Measurements from ENCODE around the gene FGGY.
"Not testable (repeated sequence)": the region's sequence is repeated elsewhere in the genome, so short reads cannot be mapped to it uniquely, and the experiment has no call there.

The FGGY gene

DNA sequence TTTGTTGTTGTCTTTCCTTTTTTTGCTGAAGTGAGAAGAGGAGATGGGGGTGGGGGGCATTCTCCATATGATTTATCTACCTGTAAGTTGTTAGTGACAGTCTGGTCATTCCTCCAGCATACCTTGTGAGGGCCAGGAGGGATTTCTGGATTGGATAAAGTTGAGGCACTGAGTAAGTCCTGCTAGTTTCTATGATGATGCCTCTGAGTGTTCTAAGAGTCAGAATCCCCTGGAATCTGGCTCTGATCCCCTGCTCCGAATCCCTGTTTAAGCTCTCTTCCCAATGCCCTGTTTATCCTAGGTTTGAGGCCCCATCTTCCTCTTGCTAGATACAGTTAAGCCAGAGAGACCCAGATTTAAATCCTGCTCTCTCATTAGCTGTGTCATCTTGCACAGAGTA lies 434.7 kb downstream of the FGGY start:
- H3K4me3 Mint-ChIP-seq: no peak overlapping the region
- no peak overlapping the region for H3K27ac Mint-ChIP-seq

GRCh38 chr1:59732214-59732955 lies 435.5 kb downstream of the FGGY start:
- Mint-ChIP-seq H3K4me3 (no peak overlapping the region), H3K27me3 (no peaks in the 10 kb centered on the region), H3K36me3 (peaks cover 9% of the 10 kb centered on the region), H3K9me3 (no peaks in the 10 kb centered on the region), H3K27ac (no peak overlapping the region), H3K4me1 (peaks cover 17% of the 10 kb centered on the region)

More for the DNA sequence above, 434.7 kb downstream of the FGGY start:
- Mint-ChIP-seq H3K9me3 (no peaks in the 10 kb centered on the region), H3K27me3 (no peaks in the 10 kb centered on the region), H3K36me3 (peaks cover 8% of the 10 kb centered on the region), H3K4me1 (peaks cover 17% of the 10 kb centered on the region)

DNA sequence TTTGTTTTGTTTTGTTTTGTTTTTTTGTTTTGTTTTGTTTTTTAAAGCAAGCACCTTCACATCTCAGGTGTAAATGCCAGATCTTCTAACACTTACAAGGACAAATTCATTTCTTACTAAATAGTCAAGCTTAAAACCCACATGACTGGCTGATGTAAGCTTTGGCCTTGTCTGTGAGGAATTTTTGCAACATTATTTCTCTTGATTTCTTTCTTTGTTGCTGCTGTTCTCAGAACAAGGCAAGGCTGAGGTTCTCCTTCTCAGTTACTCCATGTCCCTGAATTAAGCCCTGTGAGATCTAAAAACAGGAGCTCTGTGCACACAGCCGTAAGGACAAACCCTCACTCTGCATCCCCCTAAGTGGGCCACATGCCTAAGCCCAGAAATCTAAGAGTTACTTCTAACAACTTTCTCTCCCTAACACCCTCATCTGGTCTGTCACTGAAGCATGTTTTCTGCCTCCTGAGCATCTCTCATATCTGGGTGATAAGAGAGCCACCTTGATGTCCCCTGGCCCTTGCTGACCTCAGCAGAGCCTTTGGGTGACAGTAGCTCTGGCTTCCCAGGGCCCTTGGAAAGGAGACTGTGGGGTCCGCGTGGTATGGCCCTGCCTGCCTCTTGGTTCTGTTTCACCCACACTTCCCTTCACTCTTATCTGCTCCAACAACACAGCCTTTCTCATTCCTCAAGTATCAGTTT lies 436.7 kb downstream of the FGGY start:
- no peaks in the 10 kb centered on the region for H3K9me3 Mint-ChIP-seq
- no peak overlapping the region for H3K4me3 Mint-ChIP-seq
- peaks cover 9% of the 10 kb centered on the region for H3K36me3 Mint-ChIP-seq
- no peak overlapping the region for H3K27ac Mint-ChIP-seq
- H3K27me3 Mint-ChIP-seq: no peaks in the 10 kb centered on the region
- H3K4me1 Mint-ChIP-seq: peaks cover 17% of the 10 kb centered on the region

DNA sequence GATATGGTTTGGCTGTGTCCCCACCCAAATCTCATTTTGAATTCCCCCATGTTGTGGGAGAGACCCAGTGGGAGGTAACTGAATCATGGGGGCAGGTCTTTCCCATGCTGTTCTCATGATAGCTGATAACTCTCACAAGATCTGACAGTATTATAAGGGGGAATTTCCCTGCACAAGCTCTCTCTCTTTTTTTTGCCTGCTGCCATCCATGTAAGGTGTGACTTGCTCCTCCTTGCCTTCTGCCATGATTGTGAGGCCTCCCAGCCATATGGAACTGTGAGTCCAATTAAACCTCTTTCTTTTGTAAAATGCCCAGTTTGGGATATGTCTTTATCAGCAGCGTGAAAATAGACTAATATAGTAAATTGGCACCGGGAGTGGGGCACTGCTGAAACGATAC lies 439.0 kb downstream of the FGGY start:
- H3K27ac Mint-ChIP-seq, H3K4me3 Mint-ChIP-seq, H3K36me3 Mint-ChIP-seq, H3K9me3 Mint-ChIP-seq, H3K27me3 Mint-ChIP-seq: not testable (repeated sequence)
- H3K4me1 Mint-ChIP-seq: peaks cover 12% of the 10 kb centered on the region

- Mint-ChIP-seq H3K4me1 (peaks cover 4% of the 10 kb centered on the region), H3K27me3 (no peaks in the 10 kb centered on the region), H3K36me3 (peaks cover 9% of the 10 kb centered on the region), H3K9me3 (no peaks in the 10 kb centered on the region), H3K4me3 (no peak overlapping the region), H3K27ac (no peak overlapping the region)
Observed at GRCh38 chr1:59736744-59737143, 439.9 kb downstream of the FGGY start.

GRCh38 chr1:59737638-59738037 lies 440.7 kb downstream of the FGGY start:
- H3K4me1 Mint-ChIP-seq: no peaks in the 10 kb centered on the region
- H3K27me3 Mint-ChIP-seq: no peaks in the 10 kb centered on the region
- no peak overlapping the region for H3K27ac Mint-ChIP-seq
- H3K4me3 Mint-ChIP-seq: no peak overlapping the region
- H3K36me3 Mint-ChIP-seq: peaks cover 11% of the 10 kb centered on the region
- no peaks in the 10 kb centered on the region for H3K9me3 Mint-ChIP-seq

- no peak overlapping the region for H3K27ac Mint-ChIP-seq
- no peaks in the 10 kb centered on the region for H3K27me3 Mint-ChIP-seq
- H3K36me3 Mint-ChIP-seq: peaks cover 11% of the 10 kb centered on the region
- H3K9me3 Mint-ChIP-seq: no peaks in the 10 kb centered on the region
- H3K4me3 Mint-ChIP-seq: no peak overlapping the region
- no peaks in the 10 kb centered on the region for H3K4me1 Mint-ChIP-seq
Observed at GRCh38 chr1:59738152-59738551, 441.3 kb downstream of the FGGY start.

DNA sequence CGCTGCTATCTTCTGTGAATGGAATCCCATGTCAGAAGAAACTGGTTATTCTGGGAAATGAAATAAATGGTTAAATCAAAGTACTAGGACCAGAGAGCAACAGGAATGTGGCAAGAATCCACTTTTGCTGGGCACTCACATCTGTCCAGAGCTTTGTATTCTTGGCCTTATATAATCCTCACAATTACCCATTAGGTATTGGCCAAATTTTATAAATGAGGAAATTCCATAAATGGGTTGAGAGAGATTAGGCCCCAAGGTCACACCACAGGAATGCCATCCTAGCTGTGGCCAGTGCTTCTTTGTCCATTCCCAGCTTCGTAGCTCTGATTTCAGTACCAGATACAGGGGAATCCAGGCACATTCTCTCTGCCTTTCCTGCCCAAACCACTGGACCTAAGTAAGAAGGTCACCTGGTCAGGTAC lies 441.7 kb downstream of the FGGY start:
- Mint-ChIP-seq H3K36me3 (peaks cover 11% of the 10 kb centered on the region), H3K4me1 (no peaks in the 10 kb centered on the region), H3K4me3 (no peak overlapping the region), H3K27ac (no peak overlapping the region), H3K27me3 (no peaks in the 10 kb centered on the region), H3K9me3 (no peaks in the 10 kb centered on the region)

- Mint-ChIP-seq H3K36me3 (peaks cover 11% of the 10 kb centered on the region), H3K27me3 (no peaks in the 10 kb centered on the region), H3K9me3 (no peaks in the 10 kb centered on the region), H3K27ac (no peak overlapping the region), H3K4me1 (no peaks in the 10 kb centered on the region), H3K4me3 (no peak overlapping the region)
Observed at GRCh38 chr1:59739111-59739510, 442.2 kb downstream of the FGGY start.

GRCh38 chr1:59742526-59742925 lies 445.6 kb downstream of the FGGY start:
- no peaks in the 10 kb centered on the region for H3K9me3 Mint-ChIP-seq
- H3K4me3 Mint-ChIP-seq: no peak overlapping the region
- H3K27ac Mint-ChIP-seq: no peak overlapping the region
- H3K36me3 Mint-ChIP-seq: peaks cover 2% of the 10 kb centered on the region
- H3K27me3 Mint-ChIP-seq: no peaks in the 10 kb centered on the region
- no peaks in the 10 kb centered on the region for H3K4me1 Mint-ChIP-seq

DNA sequence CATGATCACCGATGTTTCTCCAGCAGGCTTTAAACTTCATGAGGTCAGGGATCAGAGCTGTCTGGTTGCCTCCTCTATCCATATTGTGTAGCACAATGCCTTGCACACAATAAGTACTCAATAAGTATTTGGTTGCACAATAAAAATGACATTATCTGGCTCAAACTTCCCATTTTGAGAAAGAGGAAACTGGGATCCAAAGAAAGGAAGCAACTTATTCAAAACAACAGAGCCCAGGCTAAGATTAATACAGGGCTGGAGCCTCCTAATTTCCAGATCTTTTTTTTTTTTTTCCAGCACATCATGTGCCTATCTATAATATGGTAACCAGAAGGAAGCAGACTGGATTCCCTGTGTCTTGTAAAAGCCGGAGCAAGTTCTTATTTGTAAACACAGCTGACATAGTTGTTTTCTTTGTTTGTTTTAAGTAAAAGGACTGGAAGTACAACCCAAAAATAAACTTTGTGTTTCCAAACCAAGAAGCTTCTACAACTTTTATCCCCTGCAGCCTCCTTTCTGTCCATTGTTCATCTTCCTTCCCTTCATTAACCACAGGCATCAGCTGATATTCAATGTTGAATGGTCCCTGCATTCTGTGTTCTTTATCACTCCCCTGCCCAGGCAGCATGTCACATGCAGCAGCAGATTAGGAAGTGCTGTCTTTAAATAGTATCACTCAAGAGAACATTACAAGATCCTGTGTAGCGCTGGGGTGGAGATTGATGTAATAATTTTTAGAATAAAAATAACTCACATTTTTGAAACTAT lies 446.6 kb downstream of the FGGY start:
- Mint-ChIP-seq H3K27me3 (no peaks in the 10 kb centered on the region), H3K9me3 (no peaks in the 10 kb centered on the region), H3K27ac (no peak overlapping the region), H3K36me3 (peaks cover 2% of the 10 kb centered on the region), H3K4me1 (no peaks in the 10 kb centered on the region), H3K4me3 (no peak overlapping the region)

GRCh38 chr1:59747420-59748024 lies 450.6 kb downstream of the FGGY start:
- Mint-ChIP-seq H3K4me1 (no peaks in the 10 kb centered on the region), H3K27me3 (no peaks in the 10 kb centered on the region), H3K27ac (no peak overlapping the region), H3K4me3 (no peak overlapping the region), H3K36me3 (no peaks in the 10 kb centered on the region), H3K9me3 (no peaks in the 10 kb centered on the region)

GRCh38 chr1:59748123-59748522 lies 451.2 kb downstream of the FGGY start:
- Mint-ChIP-seq H3K36me3 (no peaks in the 10 kb centered on the region), H3K4me1 (no peaks in the 10 kb centered on the region), H3K4me3 (no peak overlapping the region), H3K27ac (no peak overlapping the region), H3K9me3 (no peaks in the 10 kb centered on the region), H3K27me3 (no peaks in the 10 kb centered on the region)

GRCh38 chr1:59750328-59751003 lies 453.6 kb downstream of the FGGY start:
- Mint-ChIP-seq H3K27ac (no peak overlapping the region), H3K4me3 (no peak overlapping the region), H3K4me1 (no peaks in the 10 kb centered on the region), H3K27me3 (no peaks in the 10 kb centered on the region), H3K36me3 (no peaks in the 10 kb centered on the region), H3K9me3 (no peaks in the 10 kb centered on the region)

DNA sequence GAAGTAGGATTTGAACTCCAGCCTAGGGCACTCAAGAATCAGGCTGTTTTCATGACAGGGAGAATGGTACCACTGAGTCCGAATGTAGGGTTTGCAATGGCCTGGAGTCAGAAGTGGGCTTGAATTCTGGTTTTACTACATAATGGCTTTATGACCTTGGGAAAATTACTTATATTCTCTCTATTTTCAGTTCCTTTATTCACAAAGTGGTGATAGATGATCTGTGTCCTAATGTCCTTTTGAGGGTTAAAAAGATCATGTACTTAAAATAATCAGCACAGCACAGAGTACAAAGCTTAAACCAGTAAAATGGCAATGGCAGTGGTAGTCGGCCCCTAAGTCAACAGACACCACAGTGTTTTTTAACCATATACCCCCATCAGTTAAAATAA lies 454.1 kb downstream of the FGGY start:
- H3K27me3 Mint-ChIP-seq: no peaks in the 10 kb centered on the region
- no peaks in the 10 kb centered on the region for H3K4me1 Mint-ChIP-seq
- H3K36me3 Mint-ChIP-seq: no peaks in the 10 kb centered on the region
- H3K4me3 Mint-ChIP-seq: no peak overlapping the region
- no peaks in the 10 kb centered on the region for H3K9me3 Mint-ChIP-seq
- no peak overlapping the region for H3K27ac Mint-ChIP-seq

Measured in activated naive CD4-positive, alpha-beta T cell treated with anti-CD3 and anti-CD28 coated beads, Interleukin-2, amount 50 U/mL, for 24 hours (primary cell).